Vagina (tissue), 2 donors: Measurements from ENCODE around the gene CYB561. TPM values are rescaled to one million over a fixed set of nuclear protein-coding genes. Genes with fewer than 3 reads are reported as not detected.

Experiments used
- DNase-seq, 2 donors: peaks; one replicate each; pipeline ENCODE4 v3.0.0-alpha.2; 2017; ENCODE audit errors: extremely low spot score in 2 of 2
- H3K27ac ChIP-seq: fragments of 200-600 bp; sonication (generic); one replicate; pipeline ENCODE4 v1.5.1; 2019
- H3K27me3 ChIP-seq: fragments of 200-600 bp; sonication (generic); one replicate; pipeline ENCODE4 v1.5.1; 2019
- H3K36me3 ChIP-seq, 2 donors: fragments of 200-600 bp; sonication (generic); one replicate each; pipeline ENCODE4 v1.5.1; 2017 to 2019
- H3K4me1 ChIP-seq: fragments of 200-600 bp; sonication (generic); one replicate; pipeline ENCODE4 v1.5.1; 2019
- H3K4me3 ChIP-seq, 2 donors: fragments of 200-600 bp; sonication (generic); 1 replicate in 1 of 2; 2 replicates in 1 of 2; pipeline ENCODE4 v1.5.1; 2016 to 2019
- H3K9me3 ChIP-seq: fragments of 200-600 bp; sonication (generic); one replicate; pipeline ENCODE4 v1.5.1; 2019
- CTCF ChIP-seq, 3 experiments: fragments of 450-650 bp in 2 of 3; fragments of 200-600 bp in 1 of 3; sonication (generic) in 1 of 3; IDR thresholded peaks; one replicate each; pipeline ENCODE4 v1.5.1; 2017 to 2019; ENCODE audit warnings: antibody characterized with exemption in 3 of 3, mild to moderate bottlenecking in 2 of 3, moderate library complexity in 2 of 3
- POLR2A ChIP-seq, 2 donors: fragments of 450-650 bp; IDR thresholded peaks; one replicate each; pipeline ENCODE4 v1.6.1; 2017; ENCODE audit warnings: antibody characterized with exemption in 2 of 2, mild to moderate bottlenecking in 2 of 2, moderate library complexity in 2 of 2
- POLR2AphosphoS5 ChIP-seq, 2 donors: sonication (generic); formaldehyde crosslinking; IDR thresholded peaks; one replicate each; pipeline ENCODE4 v1.9.0; 2017; ENCODE audit warnings: antibody characterized with exemption in 2 of 2, mild to moderate bottlenecking in 2 of 2, low read depth in 1 of 2; ENCODE audit not compliant: insufficient read depth in 1 of 2
- intact Hi-C: fragments of 100-400 bp; cut with DNase I; formaldehyde crosslinking; loops from one replicate; pipeline ENCODE4 v1.15.1; 2023
- total RNA-seq: library from RNA; depleted of rRNA; stranded (reverse); fragments of >200 nt; gene quantifications from one replicate; pipeline ENCODE4 v1.2.3, GENCODE V29; 2016

The CYB561 gene
- total RNA-seq, 1 donor from 2014 or later, result 46.2 TPM

- Histone ChIP-seq H3K27ac (peak overlapping the region; percentile 93), H3K27me3 (no peaks in the 10 kb centered on the region), H3K4me1 (peaks cover 37% of the 10 kb centered on the region), H3K4me3 (peak overlapping the region; percentile 73 to 84), H3K36me3 (no peaks in the 10 kb centered on the region), H3K9me3 (no peaks in the 10 kb centered on the region)
- intact Hi-C loops, result loop anchor here (10.0 kb wide), 1 partner anchor 100 kb away; no protein-coding TSS in a partner anchor
- TF ChIP-seq POLR2AphosphoS5 (IDR thresholded peaks at IDR 0.05; ENCODE audit: insufficient read depth in 1 of 2, low read depth in 1 of 2) (no peak), CTCF (IDR thresholded peaks at IDR 0.05) (no peak), POLR2A (IDR thresholded peaks at IDR 0.05) (no peak)
- no peak for DNase-seq
Observed at GRCh38 chr17:63445065-63445464, 1.0 kb downstream of the CYB561 start.

DNA sequence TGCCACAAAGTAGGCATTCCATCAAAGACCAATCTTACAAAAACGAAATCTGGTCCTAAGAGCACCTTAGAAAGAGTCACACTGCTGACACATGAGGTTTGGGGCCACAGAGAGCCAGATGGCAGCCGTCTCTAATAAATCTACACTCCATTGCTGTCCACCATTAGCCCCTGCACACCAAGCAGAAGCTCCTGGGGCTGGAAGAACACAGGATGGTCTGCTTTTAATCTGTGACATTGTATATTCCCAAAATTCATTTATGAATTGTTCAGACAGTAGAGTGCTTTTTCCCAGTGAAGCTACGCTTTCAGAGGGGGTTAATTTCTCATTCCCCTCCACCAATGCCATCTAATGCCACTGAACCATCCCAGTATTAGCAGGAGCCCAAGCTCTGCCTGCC is 1.6 kb downstream of the CYB561 start:
- Histone ChIP-seq H3K27me3 (no peaks in the 10 kb centered on the region), H3K36me3 (no peaks in the 10 kb centered on the region), H3K4me3 (no peak overlapping the region), H3K9me3 (no peaks in the 10 kb centered on the region), H3K27ac (no peak overlapping the region), H3K4me1 (peaks cover 43% of the 10 kb centered on the region)
- no peak for TF ChIP-seq POLR2AphosphoS5 (IDR thresholded peaks at IDR 0.05; ENCODE audit: insufficient read depth in 1 of 2, low read depth in 1 of 2)
- no peak for TF ChIP-seq POLR2A (IDR thresholded peaks at IDR 0.05)
- no peak for TF ChIP-seq CTCF (IDR thresholded peaks at IDR 0.05)
- intact Hi-C loops, result loop anchor here (10.0 kb wide), 1 partner anchor 100 kb away; no protein-coding TSS in a partner anchor
- DNase-seq, result no peak

DNA sequence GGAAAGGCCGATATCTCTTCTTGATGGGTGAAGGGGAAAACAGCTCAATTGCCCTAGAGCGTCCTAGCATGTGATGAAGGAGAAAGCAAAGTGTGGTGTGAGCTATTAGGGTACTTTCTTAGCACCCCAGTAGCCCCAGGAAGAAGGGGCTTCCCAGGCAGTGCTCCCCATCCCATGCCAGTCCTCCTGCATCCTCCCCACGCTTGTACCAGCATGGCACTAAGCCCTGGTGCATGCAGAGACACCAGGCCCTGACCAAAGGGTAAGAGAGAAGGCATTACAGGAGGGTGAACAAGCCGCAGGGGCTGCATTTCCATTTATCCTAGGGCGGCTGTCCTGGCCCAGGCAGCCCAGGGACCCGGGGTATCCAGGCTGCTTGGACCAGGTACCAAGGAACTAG is 3.1 kb downstream of the CYB561 start:
- H3K4me1 ChIP-seq, result peaks cover 54% of the 10 kb centered on the region
- no peak for TF ChIP-seq POLR2AphosphoS5 (IDR thresholded peaks at IDR 0.05; ENCODE audit: insufficient read depth in 1 of 2, low read depth in 1 of 2)
- no peak for TF ChIP-seq CTCF (IDR thresholded peaks at IDR 0.05)
- TF ChIP-seq POLR2A (IDR thresholded peaks at IDR 0.05), result no peak
- DNase-seq, result no peak
- no peaks in the 10 kb centered on the region for H3K36me3 ChIP-seq
- H3K4me3 ChIP-seq, result no peak overlapping the region
- no peaks in the 10 kb centered on the region for H3K9me3 ChIP-seq
- H3K27ac ChIP-seq, result no peak overlapping the region
- no peaks in the 10 kb centered on the region for H3K27me3 ChIP-seq
- intact Hi-C loops, result loop anchor here (10.0 kb wide), 1 partner anchor 102 kb away; no protein-coding TSS in a partner anchor

GRCh38 chr17:63442549-63443035 is 3.5 kb downstream of the CYB561 start:
- Histone ChIP-seq H3K36me3 (no peaks in the 10 kb centered on the region), H3K27me3 (no peaks in the 10 kb centered on the region), H3K4me1 (peaks cover 54% of the 10 kb centered on the region), H3K4me3 (no peak overlapping the region), H3K9me3 (no peaks in the 10 kb centered on the region), H3K27ac (no peak overlapping the region)
- DNase-seq, result no peak
- intact Hi-C loops, result loop anchor here (10.0 kb wide), 1 partner anchor 102 kb away; no protein-coding TSS in a partner anchor
- TF ChIP-seq CTCF (IDR thresholded peaks at IDR 0.05), result no peak
- no peak for TF ChIP-seq POLR2AphosphoS5 (IDR thresholded peaks at IDR 0.05; ENCODE audit: insufficient read depth in 1 of 2, low read depth in 1 of 2)
- TF ChIP-seq POLR2A (IDR thresholded peaks at IDR 0.05), result no peak

DNA sequence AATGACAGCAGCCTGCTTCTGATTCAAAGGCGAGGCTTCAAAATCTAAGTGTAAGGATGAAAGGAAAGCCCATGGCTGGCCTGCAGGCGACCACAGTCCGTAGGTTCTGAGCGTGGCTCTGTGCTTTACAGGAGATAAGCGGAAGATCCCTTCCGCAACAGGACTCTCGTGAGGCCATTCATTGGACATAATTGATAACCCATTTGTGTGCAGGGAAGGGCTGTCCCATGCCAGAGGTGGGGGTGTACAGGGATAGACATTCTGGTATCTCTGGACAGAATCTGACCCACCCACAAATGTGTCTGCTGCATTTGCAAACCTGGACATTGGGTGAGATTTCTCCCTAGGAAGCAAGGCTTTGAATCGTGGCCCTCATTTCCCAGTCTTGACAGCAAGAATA is 4.0 kb downstream of the CYB561 start:
- intact Hi-C loops, result loop anchor here (10.0 kb wide), 1 partner anchor 103 kb away; no protein-coding TSS in a partner anchor
- no peak overlapping the region for H3K4me3 ChIP-seq
- no peak for DNase-seq
- H3K27me3 ChIP-seq, result no peaks in the 10 kb centered on the region
- no peak overlapping the region for H3K27ac ChIP-seq
- no peaks in the 10 kb centered on the region for H3K9me3 ChIP-seq
- H3K4me1 ChIP-seq, result peaks cover 53% of the 10 kb centered on the region
- H3K36me3 ChIP-seq, result no peaks in the 10 kb centered on the region
- no peak for TF ChIP-seq CTCF (IDR thresholded peaks at IDR 0.05)
- TF ChIP-seq POLR2AphosphoS5 (IDR thresholded peaks at IDR 0.05; ENCODE audit: insufficient read depth in 1 of 2, low read depth in 1 of 2), result no peak
- TF ChIP-seq POLR2A (IDR thresholded peaks at IDR 0.05), result no peak
